ENCODE data around the gene CTAGE8. TPM values are rescaled to one million over a fixed set of nuclear protein-coding genes. Genes with fewer than 3 reads are reported as not detected.
"Not testable (repeated sequence)": the region's sequence is repeated elsewhere in the genome, so short reads cannot be mapped to it uniquely, and the experiment has no call there.

Gene CTAGE8
- total RNA-seq, result 1.3 and 2.0 TPM in 2 replicates

- H3K27ac Mint-ChIP-seq; H3K4me1 Mint-ChIP-seq (ENCODE audit: low read depth); H3K4me3 Mint-ChIP-seq; intact Hi-C loops (cut with micrococcal nuclease); DNase-seq (ENCODE audit: low spot score); H3K9me3 Mint-ChIP-seq; H3K36me3 Mint-ChIP-seq (ENCODE audit: low read depth); H3K27me3 Mint-ChIP-seq (ENCODE audit: insufficient read depth): not testable (repeated sequence)
These were observed at the start of gene CTAGE8 for GRCh38 chr7:144269188-144269587. Gene CTAGE8, minus strand, starts transcription at chr7:144269288. Its CDS starts 38 bp downstream, at chr7:144269250.

DNA sequence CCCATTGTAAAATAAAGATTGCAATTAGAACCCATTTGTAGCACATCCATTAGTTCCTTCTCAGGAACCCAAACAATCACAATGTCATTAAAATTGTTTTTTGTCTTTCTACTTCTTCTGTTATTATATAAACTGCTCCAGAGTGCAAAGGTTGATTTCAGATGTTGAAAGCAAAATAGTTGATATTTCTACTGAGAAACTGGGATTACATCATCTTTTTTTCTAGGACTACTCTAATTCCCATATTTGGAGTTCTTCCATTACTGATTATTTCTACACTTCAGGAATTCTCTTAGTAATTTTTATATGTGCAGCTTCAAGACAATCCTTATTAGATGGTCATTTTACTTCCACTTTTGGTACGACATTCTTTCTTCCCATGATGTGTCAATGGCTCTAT, 48.4 kb upstream of the CTAGE8 start:
- H3K27ac Mint-ChIP-seq; H3K27me3 Mint-ChIP-seq (ENCODE audit: insufficient read depth); intact Hi-C loops (cut with micrococcal nuclease); H3K36me3 Mint-ChIP-seq (ENCODE audit: low read depth); H3K9me3 Mint-ChIP-seq; H3K4me3 Mint-ChIP-seq; DNase-seq (ENCODE audit: low spot score); H3K4me1 Mint-ChIP-seq (ENCODE audit: low read depth): not testable (repeated sequence)

DNA sequence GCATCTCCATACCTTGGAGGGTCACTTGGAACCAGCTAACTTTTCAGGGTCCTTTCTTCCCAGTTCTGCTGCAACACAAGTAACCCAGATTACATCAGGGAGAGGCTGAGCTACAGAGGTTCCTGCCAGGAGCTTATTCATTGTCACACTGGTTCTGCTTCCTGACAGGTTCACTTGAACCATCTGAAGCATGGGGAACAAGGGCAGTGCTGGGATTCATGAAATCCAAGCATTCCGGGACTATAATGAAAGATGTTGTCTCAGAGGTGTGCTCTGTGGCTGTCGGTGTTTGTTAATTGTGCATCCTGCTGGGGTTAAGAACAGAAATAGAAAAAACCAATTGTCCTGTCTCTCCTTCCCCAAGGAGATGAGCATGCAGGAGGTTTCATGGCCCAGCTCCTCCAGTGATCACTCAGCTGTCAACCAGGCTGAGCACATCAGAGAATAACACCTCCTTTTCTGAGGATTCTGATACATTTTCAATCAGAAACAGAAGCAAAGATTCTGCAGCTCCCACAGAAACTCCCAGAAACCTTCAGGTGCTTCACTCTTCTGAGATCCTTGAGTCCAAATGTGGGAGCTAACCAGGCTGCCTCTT, 42.9 kb upstream of the CTAGE8 start, which contains the start of gene OR2A1:
Gene OR2A1 (plus strand): TSS at position 548 of the 598 bp plus-strand sequence. CDS start 5,706 bp downstream, outside the sequence.
- H3K36me3 Mint-ChIP-seq (ENCODE audit: low read depth); H3K4me1 Mint-ChIP-seq (ENCODE audit: low read depth): not testable (repeated sequence)

GRCh38 chr7:144311218-144311617, 42.1 kb upstream of the CTAGE8 start:
- H3K27me3 Mint-ChIP-seq (ENCODE audit: insufficient read depth); H3K36me3 Mint-ChIP-seq (ENCODE audit: low read depth); H3K4me3 Mint-ChIP-seq; H3K4me1 Mint-ChIP-seq (ENCODE audit: low read depth); DNase-seq (ENCODE audit: low spot score); H3K9me3 Mint-ChIP-seq; intact Hi-C loops (cut with micrococcal nuclease); H3K27ac Mint-ChIP-seq: not testable (repeated sequence)

More for the DNA sequence above, 42.9 kb upstream of the CTAGE8 start, which contains the start of gene OR2A1:
- H3K9me3 Mint-ChIP-seq; intact Hi-C loops (cut with micrococcal nuclease); H3K27ac Mint-ChIP-seq; H3K4me3 Mint-ChIP-seq; DNase-seq (ENCODE audit: low spot score); H3K27me3 Mint-ChIP-seq (ENCODE audit: insufficient read depth): not testable (repeated sequence)

- intact Hi-C loops (cut with micrococcal nuclease); H3K27me3 Mint-ChIP-seq (ENCODE audit: insufficient read depth); H3K4me1 Mint-ChIP-seq (ENCODE audit: low read depth); H3K9me3 Mint-ChIP-seq; H3K27ac Mint-ChIP-seq; DNase-seq (ENCODE audit: low spot score); H3K4me3 Mint-ChIP-seq; H3K36me3 Mint-ChIP-seq (ENCODE audit: low read depth): not testable (repeated sequence)
These were observed 40.6 kb upstream of the CTAGE8 start for GRCh38 chr7:144309702-144310101.

DNA sequence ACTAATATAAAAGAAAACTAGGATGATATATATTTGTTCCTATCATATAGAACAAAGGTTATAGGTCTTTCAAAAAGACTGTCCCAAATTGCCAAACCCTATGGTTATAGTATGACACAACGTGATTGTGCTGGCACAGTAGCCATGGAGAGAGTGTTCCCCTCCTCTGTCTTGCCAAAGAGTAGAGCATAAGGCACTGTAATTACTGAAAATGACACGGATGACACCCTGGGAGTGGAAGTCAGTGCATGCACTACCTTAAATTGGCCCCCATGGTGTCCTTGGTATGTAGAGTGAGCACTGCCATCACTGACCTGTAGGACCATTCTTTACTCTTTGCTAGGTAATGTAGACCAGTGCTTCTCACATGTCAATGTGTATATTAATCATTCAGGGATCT, 36.1 kb upstream of the CTAGE8 start:
- intact Hi-C loops (cut with micrococcal nuclease); H3K27ac Mint-ChIP-seq; DNase-seq (ENCODE audit: low spot score); H3K27me3 Mint-ChIP-seq (ENCODE audit: insufficient read depth); H3K36me3 Mint-ChIP-seq (ENCODE audit: low read depth); H3K9me3 Mint-ChIP-seq; H3K4me1 Mint-ChIP-seq (ENCODE audit: low read depth); H3K4me3 Mint-ChIP-seq: not testable (repeated sequence)

DNA sequence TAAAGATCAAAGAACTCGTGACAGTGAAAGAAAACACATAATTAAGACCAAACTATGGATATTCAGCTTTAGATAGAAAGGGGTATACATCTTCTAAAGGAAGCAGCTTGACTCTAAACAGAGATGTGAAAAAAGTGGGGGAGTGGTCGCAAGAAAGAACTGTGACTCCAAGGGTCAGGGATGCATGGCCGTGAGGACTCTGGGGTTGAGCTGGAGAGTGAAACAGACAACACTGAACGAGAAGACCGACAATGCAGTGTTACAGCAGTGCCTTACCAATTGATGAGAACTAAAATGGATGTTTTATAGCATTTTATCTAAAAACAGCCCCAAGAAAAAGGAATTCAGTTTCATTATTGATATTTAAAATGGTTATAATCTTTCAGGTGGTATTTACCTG, 34.5 kb upstream of the CTAGE8 start:
- H3K4me3 Mint-ChIP-seq; intact Hi-C loops (cut with micrococcal nuclease); H3K4me1 Mint-ChIP-seq (ENCODE audit: low read depth): not testable (repeated sequence)

DNA sequence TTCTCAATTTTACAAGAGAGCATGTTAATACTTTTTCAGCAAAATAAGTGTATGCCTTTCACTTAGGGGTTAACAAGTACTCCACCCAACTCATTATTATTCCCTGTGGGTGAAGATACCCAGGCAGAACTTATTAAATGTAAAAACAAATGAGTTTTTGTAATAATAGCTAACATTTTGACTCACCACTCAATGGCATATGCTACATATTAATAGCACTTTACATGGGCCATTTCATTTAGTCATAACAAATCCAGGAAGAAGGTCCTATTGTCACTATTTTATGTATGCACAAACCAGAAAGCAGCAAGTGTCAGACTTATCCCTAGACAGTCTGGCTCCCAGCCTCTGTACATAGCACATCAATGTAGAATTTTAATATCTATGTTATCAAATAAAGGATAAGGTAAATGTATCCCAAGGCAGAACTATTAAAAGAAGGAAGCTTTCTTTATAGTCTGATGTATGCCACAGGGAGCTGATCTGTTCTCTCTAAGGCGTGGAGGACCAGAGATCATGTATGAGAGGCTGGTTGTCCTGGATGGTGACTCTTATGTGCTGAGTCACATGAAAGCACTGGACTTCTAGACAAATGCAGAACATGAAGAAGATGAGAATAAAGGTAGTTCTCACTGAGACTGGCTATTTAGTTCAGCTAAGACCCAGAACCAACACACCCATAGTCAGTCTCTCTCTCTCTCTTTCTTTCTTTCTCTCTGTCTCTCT, 33.7 kb upstream of the CTAGE8 start:
- H3K36me3 Mint-ChIP-seq (ENCODE audit: low read depth); H3K27me3 Mint-ChIP-seq (ENCODE audit: insufficient read depth); H3K27ac Mint-ChIP-seq; DNase-seq (ENCODE audit: low spot score); H3K9me3 Mint-ChIP-seq; H3K4me1 Mint-ChIP-seq (ENCODE audit: low read depth); H3K4me3 Mint-ChIP-seq; intact Hi-C loops (cut with micrococcal nuclease): not testable (repeated sequence)

More for the DNA sequence above, 34.5 kb upstream of the CTAGE8 start:
- H3K27me3 Mint-ChIP-seq (ENCODE audit: insufficient read depth); H3K36me3 Mint-ChIP-seq (ENCODE audit: low read depth); DNase-seq (ENCODE audit: low spot score); H3K27ac Mint-ChIP-seq; H3K9me3 Mint-ChIP-seq: not testable (repeated sequence)

- H3K27me3 Mint-ChIP-seq (ENCODE audit: insufficient read depth); intact Hi-C loops (cut with micrococcal nuclease); H3K9me3 Mint-ChIP-seq; H3K4me3 Mint-ChIP-seq; H3K4me1 Mint-ChIP-seq (ENCODE audit: low read depth); H3K27ac Mint-ChIP-seq; DNase-seq (ENCODE audit: low spot score); H3K36me3 Mint-ChIP-seq (ENCODE audit: low read depth): not testable (repeated sequence)
These were observed 24.9 kb upstream of the CTAGE8 start for GRCh38 chr7:144293794-144294499.

- H3K4me1 Mint-ChIP-seq (ENCODE audit: low read depth); intact Hi-C loops (cut with micrococcal nuclease); DNase-seq (ENCODE audit: low spot score); H3K4me3 Mint-ChIP-seq; H3K27ac Mint-ChIP-seq; H3K36me3 Mint-ChIP-seq (ENCODE audit: low read depth); H3K9me3 Mint-ChIP-seq; H3K27me3 Mint-ChIP-seq (ENCODE audit: insufficient read depth): not testable (repeated sequence)
These were observed 23.5 kb upstream of the CTAGE8 start for GRCh38 chr7:144292384-144293161.

GRCh38 chr7:144291607-144292006, 22.5 kb upstream of the CTAGE8 start:
- DNase-seq (ENCODE audit: low spot score); H3K27ac Mint-ChIP-seq; intact Hi-C loops (cut with micrococcal nuclease); H3K4me3 Mint-ChIP-seq; H3K27me3 Mint-ChIP-seq (ENCODE audit: insufficient read depth); H3K36me3 Mint-ChIP-seq (ENCODE audit: low read depth); H3K4me1 Mint-ChIP-seq (ENCODE audit: low read depth); H3K9me3 Mint-ChIP-seq: not testable (repeated sequence)

DNA sequence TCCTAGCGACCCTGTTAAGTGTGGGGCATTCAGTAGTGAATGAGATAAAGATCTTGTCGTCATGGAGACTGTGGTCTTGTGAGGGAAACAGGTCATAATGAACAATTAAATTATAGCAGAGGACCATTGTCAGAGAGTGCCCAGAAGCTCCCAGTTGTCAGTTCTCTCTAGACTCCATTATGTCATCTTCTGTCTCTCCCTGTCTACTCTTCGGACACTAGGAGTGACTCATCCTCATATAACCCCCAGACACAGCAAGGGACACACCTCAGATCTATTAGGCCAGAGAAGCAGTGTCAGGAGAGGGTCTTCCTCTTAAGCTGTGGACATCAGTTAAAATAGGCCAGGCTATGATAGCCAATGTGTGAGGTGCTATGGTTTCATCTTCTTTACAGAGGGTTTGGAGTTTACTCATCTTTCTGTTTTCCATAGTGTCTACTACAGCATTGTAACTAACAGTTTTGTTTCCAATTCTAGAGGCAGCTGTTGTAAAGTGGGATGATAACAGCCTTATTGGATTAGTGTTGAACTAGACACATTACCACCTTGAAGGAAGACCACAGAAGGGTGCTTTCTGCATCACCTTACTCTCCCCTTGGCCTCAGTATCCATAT, 18.2 kb upstream of the CTAGE8 start:
- H3K9me3 Mint-ChIP-seq; intact Hi-C loops (cut with micrococcal nuclease); H3K27me3 Mint-ChIP-seq (ENCODE audit: insufficient read depth); H3K27ac Mint-ChIP-seq; H3K36me3 Mint-ChIP-seq (ENCODE audit: low read depth); H3K4me3 Mint-ChIP-seq; DNase-seq (ENCODE audit: low spot score); H3K4me1 Mint-ChIP-seq (ENCODE audit: low read depth): not testable (repeated sequence)
